ENCODE measurements around the gene BTBD10. TPM values are rescaled to one million over a fixed set of nuclear protein-coding genes. Genes with fewer than 3 reads are reported as not detected.

The BTBD10 gene
- total and polyA plus RNA-seq, 7 donors, result 18.9 to 77.8 (median 43.3) TPM

GRCh38 chr11:13382751-13383150, 80.3 kb downstream of the BTBD10 start:
- peaks cover 0 to 9% (median 0%) of the 10 kb centered on the region in 4 donors for H3K4me1 ChIP-seq
- intact Hi-C loops (cut with DNase I), result no loop called here
- no peaks in the 10 kb centered on the region for H3K9me3 ChIP-seq
- DNase-seq, result no peak
- TF ChIP-seq EP300 (IDR thresholded peaks at IDR 0.05) (no peak), POLR2A (IDR thresholded peaks at IDR 0.05) (no peak), POLR2AphosphoS5 (IDR thresholded peaks at IDR 0.05) (no peak), CTCF (IDR thresholded peaks at IDR 0.05) (no peak)
- H3K27ac ChIP-seq, result no peak overlapping the region
- H3K4me3 ChIP-seq, result no peak overlapping the region
- WGBS, 2 donors, result 94 to 95% methylated on average over 3 of the region's 3 CpGs
- H3K27me3 ChIP-seq, result no peaks in the 10 kb centered on the region
- H3K36me3 ChIP-seq, result peaks cover 0 to 88% (median 26%) of the 10 kb centered on the region in 4 donors

- no peak overlapping the region for H3K4me3 ChIP-seq
- WGBS, 2 donors, result 93 to 96% methylated on average over 2 of the region's 2 CpGs
- TF ChIP-seq CTCF (IDR thresholded peaks at IDR 0.05) (no peak), POLR2AphosphoS5 (IDR thresholded peaks at IDR 0.05) (no peak)
- no peak for DNase-seq
- no peaks in the 10 kb centered on the region for H3K9me3 ChIP-seq
- H3K27me3 ChIP-seq, result no peaks in the 10 kb centered on the region
- intact Hi-C loops (cut with DNase I), result no loop called here
- peaks cover 0 to 9% (median 0%) of the 10 kb centered on the region in 4 donors for H3K4me1 ChIP-seq
- no peak overlapping the region for H3K27ac ChIP-seq
- H3K36me3 ChIP-seq, result peaks cover 0 to 88% (median 39%) of the 10 kb centered on the region in 4 donors
Measured at GRCh38 chr11:13380731-13381130, 82.3 kb downstream of the BTBD10 start.

- WGBS, 2 donors, result 94 to 96% methylated on average over 2 of the region's 2 CpGs
- no peak for DNase-seq
- no peak for TF ChIP-seq POLR2A (IDR thresholded peaks at IDR 0.05)
- no peak for TF ChIP-seq POLR2AphosphoS5 (IDR thresholded peaks at IDR 0.05)
- no peak for TF ChIP-seq CTCF (IDR thresholded peaks at IDR 0.05)
- no peak for TF ChIP-seq EP300 (IDR thresholded peaks at IDR 0.05)
- no peaks in the 10 kb centered on the region for H3K9me3 ChIP-seq
- H3K27me3 ChIP-seq, result no peaks in the 10 kb centered on the region
- H3K4me3 ChIP-seq, result no peak overlapping the region
- intact Hi-C loops (cut with DNase I), result no loop called here
- H3K4me1 ChIP-seq, result no peaks in the 10 kb centered on the region
- H3K36me3 ChIP-seq, result peaks cover 12 to 98% (median 46%) of the 10 kb centered on the region in 4 donors
- no peak overlapping the region for H3K27ac ChIP-seq
Measured at GRCh38 chr11:13378316-13378715, 84.7 kb downstream of the BTBD10 start.

GRCh38 chr11:13376838-13377237, 86.2 kb downstream of the BTBD10 start:
- intact Hi-C loops (cut with DNase I), result no loop called here
- H3K27me3 ChIP-seq, result no peaks in the 10 kb centered on the region
- no peak overlapping the region for H3K27ac ChIP-seq
- TF ChIP-seq EP300 (IDR thresholded peaks at IDR 0.05) (no peak), CTCF (IDR thresholded peaks at IDR 0.05) (no peak), POLR2A (IDR thresholded peaks at IDR 0.05) (no peak)
- WGBS, 2 donors, result 95 to 96% methylated on average over 8 of the region's 8 CpGs
- H3K36me3 ChIP-seq, result peaks cover 25 to 98% (median 51%) of the 10 kb centered on the region in 4 donors
- H3K4me1 ChIP-seq, result no peaks in the 10 kb centered on the region
- no peak overlapping the region for H3K4me3 ChIP-seq
- H3K9me3 ChIP-seq, result no peaks in the 10 kb centered on the region
- DNase-seq, result no peak

GRCh38 chr11:13376402-13376801, 86.6 kb downstream of the BTBD10 start:
- no peaks in the 10 kb centered on the region for H3K27me3 ChIP-seq
- H3K27ac ChIP-seq, result no peak overlapping the region
- 66 to 80% methylated on average over 5 of the region's 5 CpGs for WGBS, 2 donors
- no peak overlapping the region for H3K4me3 ChIP-seq
- TF ChIP-seq CTCF (IDR thresholded peaks at IDR 0.05) (no peak), POLR2A (IDR thresholded peaks at IDR 0.05) (no peak), EP300 (IDR thresholded peaks at IDR 0.05) (no peak), POLR2AphosphoS5 (IDR thresholded peaks at IDR 0.05) (no peak)
- intact Hi-C loops (cut with DNase I), result no loop called here
- H3K9me3 ChIP-seq, result no peaks in the 10 kb centered on the region
- H3K4me1 ChIP-seq, result no peaks in the 10 kb centered on the region
- peaks cover 25 to 98% (median 54%) of the 10 kb centered on the region in 4 donors for H3K36me3 ChIP-seq
- DNase-seq, result no peak
